OCI-LY3 (cell line): Measurements from ENCODE around the gene RFX2.
A peak's percentile ranks its signal among the peaks of the same experiment; 100 is the strongest.

Source experiments
- H2AFZ ChIP-seq: fragments of 200-600, 300-600 bp; shearing (Covaris generic); 2 replicates; pipeline ENCODE4 v1.6.0; 2014; ENCODE audit warnings: antibody characterized with exemption, low read depth, low read length
- H3K27ac ChIP-seq: fragments of 200-600, 300-600 bp; sonication (generic); 2 replicates; pipeline ENCODE4 v1.5.1; 2014; ENCODE audit warnings: mild to moderate bottlenecking, low read length, moderate library complexity, mixed read lengths
- H3K27me3 ChIP-seq: fragments of 200-600, 300-600 bp; sonication (generic); 2 replicates; pipeline ENCODE4 v1.6.1; 2014; ENCODE audit warnings: low read depth, low read length, mixed read lengths
- H3K36me3 ChIP-seq: fragments of 200-600, 300-600 bp; sonication (generic); replicated peaks from 2 replicates; pipeline ENCODE3; 2014; ENCODE audit warnings: low read depth, low read length, mixed read lengths
- H3K4me1 ChIP-seq: fragments of 300-600, 200-600 bp; sonication (generic); 2 replicates; pipeline ENCODE4 v1.6.1; 2014; ENCODE audit warnings: low read length, mixed read lengths
- H3K4me2 ChIP-seq: fragments of 200-600, 300-600 bp; sonication (generic); 2 replicates; pipeline ENCODE4 v1.6.1; 2014; ENCODE audit warnings: low read length, mixed read lengths
- H3K4me3 ChIP-seq: fragments of 300-600, 200-600 bp; sonication (generic); 2 replicates; pipeline ENCODE4 v1.5.1; 2014; ENCODE audit warnings: antibody characterized with exemption, mild to moderate bottlenecking, low read length, moderate library complexity
- H3K79me2 ChIP-seq: fragments of 300-600, 200-600 bp; shearing (Covaris generic); 2 replicates; pipeline ENCODE4 v1.6.1; 2014; ENCODE audit warnings: mild to moderate bottlenecking, low read length, mixed read lengths
- H3K9ac ChIP-seq: fragments of 300-600, 200-600 bp; shearing (Covaris generic); 2 replicates; pipeline ENCODE4 v1.6.0; 2014; ENCODE audit warnings: mild to moderate bottlenecking, low read length, moderate library complexity
- H3K9me3 ChIP-seq: fragments of 200-600, 300-600 bp; shearing (Covaris generic); 2 replicates; pipeline ENCODE4 v1.6.1; 2014; ENCODE audit warnings: low read length, mixed read lengths; ENCODE audit not compliant: insufficient read depth
- H4K20me1 ChIP-seq: fragments of 200-600, 300-600 bp; sonication (generic); 2 replicates; pipeline ENCODE4 v1.6.1; 2016; ENCODE audit warnings: low read length, mixed read lengths; ENCODE audit not compliant: insufficient read depth
- EZH2phosphoT487 ChIP-seq: fragments of 200-600 bp; shearing (Covaris generic); IDR thresholded peaks from 2 replicates; pipeline ENCODE4 v1.6.1; 2018; ENCODE audit warnings: antibody characterized with exemption, mixed run types, low read depth
- TF ChIP-seq, protein P1 (sequence below): fragments of 200-600, 300-600 bp; sonication (generic); IDR thresholded peaks from 2 replicates; pipeline ENCODE4 v1.5.1; 2014; ENCODE audit warnings: antibody characterized with exemption, low read length, low read depth

Gene RFX2

DNA sequence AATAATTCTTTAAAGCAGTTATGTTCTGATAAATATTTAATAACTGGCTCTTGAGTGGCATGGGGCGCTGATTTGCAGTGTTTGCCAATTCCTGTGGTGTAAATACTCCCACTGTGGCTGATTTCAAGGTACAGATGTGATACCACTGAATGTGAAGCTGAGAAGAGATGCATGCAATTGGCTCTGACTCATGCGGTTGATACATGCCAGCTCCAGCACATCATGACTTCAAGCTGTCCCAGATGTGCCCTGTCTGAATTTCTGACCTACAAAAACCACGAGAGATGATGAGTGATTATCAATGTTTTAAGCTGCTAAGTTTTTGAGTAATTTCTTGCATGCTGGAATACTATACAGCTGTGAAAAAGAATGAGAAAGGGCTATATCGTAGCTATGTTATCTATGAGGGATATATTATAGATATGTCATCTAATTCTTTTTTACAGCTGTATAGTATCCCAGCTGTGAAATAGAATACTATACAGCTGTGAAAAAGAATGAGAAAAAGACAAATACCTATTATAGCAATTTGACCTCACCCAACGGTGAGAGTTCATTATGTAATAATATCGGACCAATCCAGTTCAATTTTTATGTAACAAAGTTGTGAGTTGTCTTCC is 17.5 kb upstream of the RFX2 start:
- H3K9me3 ChIP-seq: no peaks in the 10 kb centered on the region
- H3K4me3 ChIP-seq: no peak overlapping the region
- no peak overlapping the region for H3K27ac ChIP-seq
- peaks cover 15% of the 10 kb centered on the region for H3K4me1 ChIP-seq
- H2AFZ ChIP-seq: no peak overlapping the region
- H4K20me1 ChIP-seq: no peaks in the 10 kb centered on the region
- TF ChIP-seq EZH2phosphoT487: no peak
- TF ChIP-seq, protein P1, sequence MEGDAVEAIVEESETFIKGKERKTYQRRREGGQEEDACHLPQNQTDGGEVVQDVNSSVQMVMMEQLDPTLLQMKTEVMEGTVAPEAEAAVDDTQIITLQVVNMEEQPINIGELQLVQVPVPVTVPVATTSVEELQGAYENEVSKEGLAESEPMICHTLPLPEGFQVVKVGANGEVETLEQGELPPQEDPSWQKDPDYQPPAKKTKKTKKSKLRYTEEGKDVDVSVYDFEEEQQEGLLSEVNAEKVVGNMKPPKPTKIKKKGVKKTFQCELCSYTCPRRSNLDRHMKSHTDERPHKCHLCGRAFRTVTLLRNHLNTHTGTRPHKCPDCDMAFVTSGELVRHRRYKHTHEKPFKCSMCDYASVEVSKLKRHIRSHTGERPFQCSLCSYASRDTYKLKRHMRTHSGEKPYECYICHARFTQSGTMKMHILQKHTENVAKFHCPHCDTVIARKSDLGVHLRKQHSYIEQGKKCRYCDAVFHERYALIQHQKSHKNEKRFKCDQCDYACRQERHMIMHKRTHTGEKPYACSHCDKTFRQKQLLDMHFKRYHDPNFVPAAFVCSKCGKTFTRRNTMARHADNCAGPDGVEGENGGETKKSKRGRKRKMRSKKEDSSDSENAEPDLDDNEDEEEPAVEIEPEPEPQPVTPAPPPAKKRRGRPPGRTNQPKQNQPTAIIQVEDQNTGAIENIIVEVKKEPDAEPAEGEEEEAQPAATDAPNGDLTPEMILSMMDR: no peak
- no peaks in the 10 kb centered on the region for H3K36me3 ChIP-seq
- no peaks in the 10 kb centered on the region for H3K79me2 ChIP-seq
- no peak overlapping the region for H3K4me2 ChIP-seq
- H3K9ac ChIP-seq: no peak overlapping the region
- peaks cover 10% of the 10 kb centered on the region; the same call in 1 of the 2 replicates for H3K27me3 ChIP-seq

GRCh38 chr19:6126335-6126974 is 16.2 kb upstream of the RFX2 start:
- H3K4me3 ChIP-seq: peak overlapping the region; percentile 26; the same call in 1 of the 2 replicates
- H3K4me2 ChIP-seq: peak overlapping the region; percentile 67
- H4K20me1 ChIP-seq: no peaks in the 10 kb centered on the region
- no peak overlapping the region for H3K9ac ChIP-seq
- TF ChIP-seq, protein P1: peak; percentile 89
- no peak for TF ChIP-seq EZH2phosphoT487
- peaks cover 15% of the 10 kb centered on the region for H3K4me1 ChIP-seq
- no peaks in the 10 kb centered on the region for H3K79me2 ChIP-seq
- H2AFZ ChIP-seq: 0 out of 2 replicates have a peak overlapping the region, but pooled peaks have one; percentile 75
- peaks cover 16% of the 10 kb centered on the region; the same call in 1 of the 2 replicates for H3K27me3 ChIP-seq
- H3K9me3 ChIP-seq: no peaks in the 10 kb centered on the region
- H3K36me3 ChIP-seq: no peaks in the 10 kb centered on the region
- H3K27ac ChIP-seq: no peak overlapping the region

- peak overlapping the region; percentile 57; the same call in 1 of the 2 replicates for H2AFZ ChIP-seq
- H3K4me3 ChIP-seq: no peak overlapping the region
- H3K4me2 ChIP-seq: peak overlapping the region; percentile 67; the same call in 1 of the 2 replicates
- no peaks in the 10 kb centered on the region for H3K79me2 ChIP-seq
- no peaks in the 10 kb centered on the region for H3K36me3 ChIP-seq
- no peaks in the 10 kb centered on the region for H4K20me1 ChIP-seq
- H3K9ac ChIP-seq: no peak overlapping the region
- peaks cover 15% of the 10 kb centered on the region for H3K4me1 ChIP-seq
- no peak overlapping the region for H3K27ac ChIP-seq
- H3K27me3 ChIP-seq: peaks cover 11% of the 10 kb centered on the region; the same call in 1 of the 2 replicates
- H3K9me3 ChIP-seq: no peaks in the 10 kb centered on the region
- TF ChIP-seq, protein P1: peak; percentile 98
- no peak for TF ChIP-seq EZH2phosphoT487
These were observed 15.3 kb upstream of the RFX2 start for GRCh38 chr19:6125571-6125989.

DNA sequence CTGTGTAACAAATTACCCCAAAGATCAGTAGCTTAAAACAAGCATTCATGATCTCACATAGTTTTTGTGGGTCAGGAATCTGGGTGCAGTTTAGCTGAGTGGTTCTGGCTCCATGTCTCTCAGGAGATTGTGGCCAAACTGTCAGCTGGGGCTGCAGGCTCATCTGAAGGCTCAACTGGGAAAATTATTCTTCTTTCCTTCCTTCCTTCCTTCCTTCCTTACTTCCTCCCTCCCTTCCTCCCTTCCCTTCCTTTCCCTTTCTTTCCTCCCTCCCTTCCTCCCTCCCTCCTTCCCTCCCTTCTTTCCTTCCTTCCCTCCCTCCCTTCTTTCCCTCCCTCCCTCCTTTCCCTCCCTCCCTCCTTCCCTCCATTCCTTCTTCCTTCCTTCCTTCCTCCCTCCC is 8.7 kb upstream of the RFX2 start:
- peaks cover 11% of the 10 kb centered on the region; the same call in 1 of the 2 replicates for H3K27me3 ChIP-seq
- no peak overlapping the region for H3K27ac ChIP-seq
- no peaks in the 10 kb centered on the region for H3K36me3 ChIP-seq
- peaks cover 6% of the 10 kb centered on the region; the same call in 1 of the 2 replicates for H3K4me1 ChIP-seq
- H3K4me3 ChIP-seq: no peak overlapping the region
- H3K79me2 ChIP-seq: no peaks in the 10 kb centered on the region
- H3K9ac ChIP-seq: no peak overlapping the region
- H3K4me2 ChIP-seq: no peak overlapping the region
- H2AFZ ChIP-seq: no peak overlapping the region
- TF ChIP-seq, protein P1: no peak
- no peak for TF ChIP-seq EZH2phosphoT487
- H4K20me1 ChIP-seq: no peaks in the 10 kb centered on the region
- 0 out of 2 replicates have a peak, but pooled peaks cover 4% of the 10 kb centered on the region for H3K9me3 ChIP-seq
